ENCODE results near the gene STAMBPL1.

The STAMBPL1 gene

DNA sequence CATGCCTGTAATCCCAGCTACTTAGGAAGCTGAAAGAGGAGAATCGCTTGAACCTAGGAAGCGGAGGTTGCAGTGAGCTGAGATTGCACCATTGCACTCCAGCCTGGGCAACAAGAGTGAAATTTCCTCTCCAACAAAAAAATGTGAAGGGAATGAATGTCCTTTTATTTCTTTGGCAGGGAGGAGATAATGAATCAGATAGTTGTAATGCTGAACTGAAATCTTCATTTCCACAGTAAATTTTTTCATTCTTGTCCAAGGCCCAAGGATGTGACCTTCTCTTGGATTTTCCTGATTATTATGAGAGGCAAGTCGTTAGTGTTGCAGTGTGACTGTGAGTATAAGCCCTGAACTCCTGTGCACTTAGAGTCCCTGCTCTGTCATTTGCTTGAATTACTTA is 13.6 kb downstream of the STAMBPL1 start:
- no peak for DNase-seq (ENCODE audit: low read depth)

DNA sequence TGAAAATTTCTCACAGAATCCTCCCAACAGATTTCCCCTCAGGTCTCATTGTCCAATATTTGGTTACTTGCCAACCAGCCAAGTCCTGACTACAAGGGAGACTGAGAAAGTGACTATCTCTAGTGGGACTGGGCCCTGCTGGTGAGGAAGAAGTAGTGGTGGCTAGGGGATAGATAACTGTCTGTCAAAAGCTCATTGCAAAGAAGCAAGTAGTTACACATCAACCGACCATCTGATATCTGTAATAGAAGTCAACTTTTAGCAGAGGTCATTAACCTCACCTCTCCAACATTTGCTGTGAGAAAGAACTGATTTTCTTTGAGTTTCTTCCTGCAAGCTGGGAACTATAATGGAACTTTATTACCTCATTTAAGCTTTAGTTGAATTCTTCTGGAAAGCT is 15.2 kb downstream of the STAMBPL1 start:
- no peak for DNase-seq (ENCODE audit: low read depth)

DNA sequence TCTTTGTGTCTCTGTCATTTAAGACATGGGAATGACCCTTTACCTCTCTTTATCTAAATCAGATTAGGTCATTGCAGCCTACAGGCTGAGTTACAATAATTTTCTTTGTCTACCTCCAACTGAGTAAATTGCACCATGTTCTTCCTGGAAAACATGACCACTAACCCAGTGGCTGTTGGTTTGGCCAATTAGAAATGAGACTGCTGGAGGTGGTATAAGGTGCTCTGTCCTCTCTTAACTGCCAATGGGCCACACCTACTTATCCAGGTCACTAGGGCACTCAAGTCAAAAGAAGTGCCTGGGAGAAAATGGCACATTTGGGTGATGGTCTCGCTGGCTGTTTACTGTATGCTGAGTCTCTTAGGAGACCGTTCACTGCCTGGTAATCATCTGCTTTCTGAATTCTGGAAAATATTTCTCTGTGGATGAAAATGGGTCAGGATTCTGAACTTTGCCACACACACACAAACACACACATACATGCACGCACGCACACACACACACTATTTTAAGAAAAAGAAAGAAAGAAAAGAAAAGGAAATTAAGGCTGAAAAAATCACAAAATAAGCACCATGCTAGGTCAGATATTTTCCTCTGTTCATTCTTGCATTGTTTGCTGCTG is 16.4 kb downstream of the STAMBPL1 start:
- no peak for DNase-seq (ENCODE audit: low read depth)

DNA sequence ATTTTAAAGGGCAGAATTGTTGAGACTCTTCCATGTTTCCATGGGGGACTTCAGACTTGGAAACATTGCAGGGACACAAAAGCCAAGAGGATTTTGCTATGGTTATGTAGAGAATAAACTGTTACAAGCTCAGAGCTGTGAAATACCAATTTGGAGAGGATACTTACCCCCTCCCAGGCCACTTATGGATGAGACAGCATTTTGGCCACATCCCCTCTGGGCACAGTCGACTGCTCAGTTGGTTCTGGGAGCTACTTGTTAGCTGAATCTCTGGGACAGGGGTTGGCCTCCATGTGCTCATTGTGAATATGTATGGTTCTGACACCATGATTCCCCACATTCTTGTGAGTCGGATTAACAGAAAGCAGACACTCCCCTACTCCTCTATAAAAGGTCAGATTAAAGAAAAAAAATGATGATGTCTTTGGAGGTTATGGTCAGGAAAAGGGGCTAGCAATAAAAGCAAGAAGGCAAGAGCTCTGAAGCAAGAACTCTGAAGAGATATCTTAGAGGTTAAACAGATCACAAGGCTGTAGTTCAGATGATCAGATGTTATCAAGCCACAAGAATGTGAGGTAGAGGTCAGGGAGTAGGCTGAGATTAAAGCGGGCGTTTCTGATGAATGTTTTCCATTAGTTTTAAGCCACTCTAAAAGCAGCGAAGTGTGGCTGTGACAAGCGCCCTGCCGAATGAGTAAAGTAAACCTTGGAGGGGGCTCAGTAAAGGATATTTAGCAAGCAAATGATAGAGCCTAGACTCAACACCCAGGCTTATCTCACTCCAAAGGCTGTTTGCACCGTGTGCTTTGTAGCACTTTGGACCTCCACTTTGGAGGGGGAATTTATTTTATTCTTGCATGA is 17.2 kb downstream of the STAMBPL1 start:
- DNase-seq (ENCODE audit: low read depth): no peak

DNA sequence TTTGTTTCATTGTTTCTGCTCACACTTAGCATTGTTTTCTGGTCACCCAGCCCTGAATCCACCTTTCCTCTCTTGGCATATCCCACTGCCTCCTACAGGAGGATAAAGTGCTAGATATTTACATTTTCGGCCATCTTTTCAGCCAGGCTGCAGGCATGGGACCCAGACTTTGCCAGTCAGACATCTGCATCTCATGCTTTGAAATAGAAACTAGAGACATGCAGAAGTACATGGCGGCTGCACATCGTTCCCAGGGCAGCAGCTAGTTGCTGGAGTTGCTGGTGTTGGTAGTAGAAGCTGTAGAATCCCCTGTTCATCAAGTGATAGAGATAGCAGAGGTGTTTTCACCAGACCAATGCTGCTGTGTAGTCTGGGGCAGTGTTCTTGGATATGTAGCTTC is 18.7 kb downstream of the STAMBPL1 start:
- DNase-seq (ENCODE audit: low read depth): no peak

DNA sequence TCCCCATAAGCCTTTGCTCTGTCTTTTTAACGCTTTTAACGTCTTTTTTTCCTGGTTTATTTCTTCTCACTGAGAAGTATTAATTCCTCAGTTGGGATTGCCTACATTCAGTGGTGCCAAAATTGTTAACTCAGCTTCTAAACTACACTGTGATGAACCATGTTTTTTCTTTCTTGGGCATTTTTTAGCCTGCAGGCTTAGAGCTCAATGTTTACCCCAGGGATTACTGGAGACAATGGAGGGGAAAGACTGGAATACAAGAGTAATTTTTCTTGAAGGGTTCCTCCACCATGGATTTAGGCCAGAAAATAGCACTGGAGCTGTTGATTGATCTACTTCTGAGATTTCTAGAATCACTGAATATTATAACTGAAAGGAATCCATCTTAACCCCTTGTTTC is 19.8 kb downstream of the STAMBPL1 start:
- no peak for DNase-seq (ENCODE audit: low read depth)

DNA sequence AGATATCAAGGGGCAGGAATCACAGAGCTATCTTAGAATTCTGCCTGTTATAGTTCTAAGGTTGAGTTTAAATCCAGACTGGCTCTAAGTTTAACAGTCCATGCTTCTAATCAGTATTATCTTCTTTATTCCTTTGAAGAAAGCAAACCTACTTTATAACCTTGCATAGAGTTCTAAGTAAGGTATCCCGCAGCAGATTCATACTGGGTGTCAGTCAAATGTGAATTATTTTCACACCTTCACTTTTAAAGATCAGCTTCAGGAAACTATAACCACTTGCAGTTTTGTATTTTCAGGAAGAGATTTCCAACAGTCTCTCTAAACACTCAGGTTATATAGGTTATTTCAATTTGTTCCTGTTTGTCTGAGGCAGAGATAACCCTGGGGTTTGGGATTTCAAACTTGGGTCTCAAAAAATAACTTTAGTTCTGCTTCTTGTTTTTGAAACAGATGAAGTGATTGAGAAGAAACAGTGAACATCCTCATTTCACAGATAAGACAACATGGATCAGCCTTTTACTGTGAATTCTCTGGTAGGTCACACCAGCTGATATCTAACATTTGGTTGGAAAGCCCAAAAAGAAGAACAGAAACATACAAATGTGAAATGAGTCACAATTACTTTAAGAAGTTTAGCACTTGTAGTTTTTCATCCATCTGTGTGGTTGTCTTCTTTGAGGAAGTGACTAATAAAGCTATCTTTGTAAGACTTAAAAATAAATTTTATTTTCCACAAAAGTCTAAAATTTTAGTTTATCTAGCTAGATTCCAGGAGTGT is 21.4 kb downstream of the STAMBPL1 start:
- no peak for DNase-seq (ENCODE audit: low read depth)

DNA sequence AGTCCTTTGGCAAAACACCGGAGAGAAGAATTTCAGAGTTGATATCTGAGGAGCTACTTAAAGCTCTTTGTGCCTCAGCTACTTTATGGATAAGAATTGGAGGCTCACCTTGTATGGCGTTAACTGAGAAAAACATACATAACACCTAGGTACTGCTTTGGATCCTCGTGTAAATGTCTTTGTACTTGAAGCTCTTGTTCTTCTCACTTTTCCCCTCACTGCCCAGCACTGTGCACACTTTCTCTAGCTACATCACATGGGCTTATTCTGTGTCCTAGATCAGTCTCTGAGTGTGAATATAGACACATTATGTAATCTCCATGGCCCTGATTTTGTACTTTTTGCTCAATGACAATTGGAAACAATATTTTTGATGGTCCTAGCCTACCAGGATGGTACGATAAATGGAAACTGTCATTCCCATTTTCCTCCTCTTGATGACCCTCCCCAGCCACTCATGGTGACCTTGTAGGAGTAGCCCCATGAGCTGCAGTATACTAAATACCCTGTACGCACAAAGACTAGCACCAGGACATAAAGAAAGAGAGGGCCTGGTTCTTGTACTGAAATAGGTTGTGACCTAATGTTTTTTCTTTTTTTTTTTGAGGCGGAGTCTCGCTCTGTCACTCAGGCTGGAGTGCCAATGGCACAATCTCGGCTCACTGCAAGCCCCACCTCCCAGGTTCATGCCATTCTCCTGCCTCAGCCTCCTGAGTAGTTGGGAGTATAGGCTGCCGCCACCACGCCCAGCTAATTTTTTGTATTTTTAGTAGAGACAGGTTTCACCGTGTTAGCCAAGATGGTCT is 22.1 kb downstream of the STAMBPL1 start:
- no peak for DNase-seq (ENCODE audit: low read depth)

DNA sequence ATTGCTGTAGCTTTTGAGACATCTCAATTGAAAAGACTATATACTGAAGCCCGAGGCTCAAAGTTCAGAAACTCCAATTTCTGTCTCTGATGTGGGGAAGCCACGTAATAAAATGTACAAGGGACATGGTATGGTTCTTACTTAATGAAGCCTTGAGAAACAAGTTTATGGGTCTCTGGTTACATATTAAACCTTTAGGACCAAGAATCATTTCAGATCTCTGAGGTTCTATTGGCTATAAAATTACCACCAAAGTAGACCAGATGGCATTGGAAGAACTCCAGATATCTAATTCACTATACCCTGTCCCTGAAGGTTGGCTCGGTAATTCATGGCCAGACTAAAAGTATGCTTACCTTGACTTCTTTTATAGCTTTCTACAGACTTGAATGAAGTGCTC is 23.7 kb downstream of the STAMBPL1 start:
- no peak for DNase-seq (ENCODE audit: low read depth)

DNA sequence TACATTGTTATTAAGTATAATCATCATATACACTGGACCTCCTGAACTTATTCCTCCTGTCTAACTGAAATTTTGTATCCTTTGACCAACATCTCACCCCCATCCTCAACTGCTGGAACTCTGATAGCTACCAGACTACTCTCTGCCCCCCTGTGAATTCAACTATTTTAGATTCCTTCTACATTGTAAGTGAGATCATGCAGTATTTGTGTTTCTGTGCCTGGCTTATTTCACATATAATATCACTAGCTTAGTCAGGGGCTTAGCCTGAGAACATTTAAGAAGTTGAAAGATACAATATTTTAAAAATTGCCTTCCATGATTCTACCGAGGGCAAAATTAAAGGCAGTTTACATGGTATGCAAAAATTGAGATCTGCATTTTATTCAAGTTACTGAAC is 26.9 kb downstream of the STAMBPL1 start:
- DNase-seq (ENCODE audit: low read depth): no peak

DNA sequence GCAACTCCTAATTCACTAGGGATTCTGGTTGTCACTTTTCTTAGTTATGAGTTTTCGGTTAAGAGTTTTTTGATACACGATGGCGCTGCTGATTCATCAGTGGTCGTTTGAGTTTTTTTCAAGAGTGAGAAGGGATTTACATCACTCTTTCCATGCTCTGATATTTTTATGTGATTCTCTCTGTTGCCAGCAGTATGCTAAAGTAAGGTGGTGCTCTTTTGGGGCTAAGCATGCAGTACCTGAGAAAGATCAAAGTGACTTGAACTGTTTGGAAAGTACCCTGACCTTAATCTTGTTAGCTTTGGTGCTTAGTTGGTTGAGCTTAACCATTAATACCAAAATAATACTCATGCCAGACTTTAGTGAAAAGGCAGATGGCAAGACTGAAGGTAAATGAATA is 28.1 kb downstream of the STAMBPL1 start:
- no peak for DNase-seq (ENCODE audit: low read depth)

DNA sequence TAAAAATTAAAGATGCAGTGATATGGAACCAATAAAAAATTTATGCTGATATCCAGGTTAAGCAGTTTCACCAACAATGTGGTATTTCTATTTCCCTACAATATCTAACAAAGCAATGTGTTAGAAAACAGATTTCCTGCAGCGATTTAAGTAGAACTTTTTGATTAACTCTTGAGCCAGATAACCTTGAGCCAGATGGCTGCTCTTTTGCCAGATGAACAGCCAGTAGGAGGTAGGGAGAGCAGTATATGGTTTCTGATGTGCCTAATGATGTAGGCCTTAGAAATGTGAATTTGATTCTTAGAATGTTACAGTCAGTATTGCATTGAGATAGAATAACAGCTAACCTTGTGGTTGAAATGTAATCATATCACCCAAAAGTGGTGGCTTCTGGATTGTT is 31.1 kb downstream of the STAMBPL1 start:
- no peak for DNase-seq (ENCODE audit: low read depth)

DNA sequence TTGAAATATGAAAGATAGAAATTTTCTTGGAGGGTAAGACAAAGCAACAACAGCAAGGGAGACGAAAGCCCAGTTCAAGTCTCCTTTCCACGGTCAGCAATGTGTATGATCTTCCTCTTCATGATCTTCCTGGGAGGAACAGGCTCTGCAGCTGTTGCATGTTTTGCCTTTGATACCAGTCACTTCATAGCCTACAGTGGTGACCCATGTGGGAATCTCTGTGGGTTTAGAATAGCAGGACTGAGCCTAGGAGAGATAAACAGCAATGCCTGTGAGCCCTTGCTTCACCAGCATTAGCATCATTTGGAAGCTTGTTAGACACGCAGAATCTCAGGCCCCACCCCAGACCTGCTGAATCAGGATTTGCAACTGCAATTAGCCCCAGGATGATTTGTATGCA is 31.8 kb downstream of the STAMBPL1 start:
- no peak for DNase-seq (ENCODE audit: low read depth)

DNA sequence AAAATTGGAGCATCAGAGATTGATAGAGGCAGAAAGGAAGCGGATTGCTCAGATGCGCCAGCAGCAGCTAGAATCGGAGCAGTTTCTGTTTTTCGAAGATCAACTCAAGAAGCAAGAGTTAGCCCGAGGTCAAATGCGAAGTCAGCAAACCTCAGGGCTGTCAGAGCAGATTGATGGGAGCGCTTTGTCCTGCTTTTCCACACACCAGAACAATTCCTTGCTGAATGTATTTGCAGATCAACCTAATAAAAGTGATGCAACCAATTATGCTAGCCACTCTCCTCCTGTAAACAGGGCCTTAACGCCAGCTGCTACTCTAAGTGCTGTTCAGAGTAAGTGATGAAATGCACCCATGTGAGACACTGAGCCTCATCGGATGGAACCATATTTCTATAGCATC is 33.1 kb downstream of the STAMBPL1 start:
- DNase-seq (ENCODE audit: low read depth): no peak

DNA sequence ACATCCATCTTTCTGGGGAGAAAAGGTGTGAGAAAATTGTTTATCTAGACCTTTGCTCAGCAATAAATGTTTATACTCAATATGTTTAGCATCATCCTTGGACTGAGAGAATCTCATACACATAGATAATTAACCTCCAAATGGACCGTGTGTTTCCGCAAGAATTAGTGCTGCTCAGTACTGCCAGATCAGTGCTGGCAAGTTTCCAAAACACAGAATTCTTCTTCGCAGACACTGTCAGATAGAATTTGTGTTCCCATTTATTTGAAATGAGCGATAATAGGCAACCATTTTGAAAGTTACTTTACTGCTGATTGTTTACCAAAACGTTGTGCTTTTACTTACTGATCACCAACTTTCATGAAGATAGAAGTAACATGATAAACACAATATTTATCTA is 33.7 kb downstream of the STAMBPL1 start:
- DNase-seq (ENCODE audit: low read depth): no peak

DNA sequence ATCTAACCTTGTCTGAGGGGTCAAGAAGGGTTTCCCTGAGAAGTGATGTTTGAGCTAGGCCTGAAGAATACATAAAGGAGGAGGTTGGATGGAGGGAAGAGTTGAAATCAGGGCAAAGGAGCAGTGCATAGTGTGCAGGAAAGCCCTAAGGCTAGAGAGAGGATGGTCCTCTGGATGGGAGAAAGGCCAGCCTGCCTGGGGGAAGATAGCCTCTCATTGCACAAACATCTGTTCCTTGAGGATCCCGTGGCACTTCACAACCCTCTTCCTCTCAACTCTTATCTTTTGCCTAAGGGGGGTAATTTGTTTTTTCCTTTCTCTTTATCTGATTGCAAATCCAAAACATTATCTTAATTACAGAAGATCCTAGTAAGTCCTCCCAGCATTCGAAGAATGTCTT is 35.7 kb downstream of the STAMBPL1 start:
- no peak for DNase-seq (ENCODE audit: low read depth)

DNA sequence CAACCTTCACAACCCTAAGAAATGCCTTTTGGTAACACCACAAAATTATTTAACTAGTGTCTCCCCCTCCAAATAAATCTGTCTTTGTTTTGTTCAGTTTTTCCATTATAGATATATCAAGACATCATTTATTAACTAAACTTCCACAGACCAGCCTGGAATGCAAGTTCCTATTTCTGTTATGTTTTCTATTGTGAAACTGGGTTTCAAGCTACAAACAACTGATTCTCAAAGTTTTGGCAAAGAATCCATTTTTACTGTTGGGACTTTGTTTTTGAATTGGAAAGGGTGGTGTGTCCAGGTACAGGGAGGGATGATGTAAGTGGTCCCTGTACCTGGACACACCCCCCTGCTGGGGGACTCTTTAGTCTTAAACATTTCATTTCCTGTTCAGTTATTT is 36.2 kb downstream of the STAMBPL1 start:
- DNase-seq (ENCODE audit: low read depth): no peak

DNA sequence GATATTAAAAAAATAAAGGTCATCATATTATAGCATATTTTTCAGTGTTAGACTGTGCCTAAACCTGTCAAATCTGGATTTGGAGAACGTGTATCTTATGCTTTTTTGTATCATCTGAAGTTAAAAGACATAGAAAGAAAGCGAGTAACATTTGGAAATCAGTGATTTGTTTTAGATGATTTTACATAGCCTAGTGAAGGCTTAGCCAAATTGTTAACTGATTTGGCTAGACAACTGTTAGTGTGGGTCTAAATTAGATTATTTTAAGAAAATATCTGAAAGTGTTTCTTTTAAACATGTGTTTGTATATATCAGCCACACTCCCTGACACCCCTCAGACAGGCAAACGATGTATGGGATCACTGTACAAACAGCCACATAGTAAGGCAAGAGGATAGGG is 36.9 kb downstream of the STAMBPL1 start:
- DNase-seq (ENCODE audit: low read depth): no peak

DNA sequence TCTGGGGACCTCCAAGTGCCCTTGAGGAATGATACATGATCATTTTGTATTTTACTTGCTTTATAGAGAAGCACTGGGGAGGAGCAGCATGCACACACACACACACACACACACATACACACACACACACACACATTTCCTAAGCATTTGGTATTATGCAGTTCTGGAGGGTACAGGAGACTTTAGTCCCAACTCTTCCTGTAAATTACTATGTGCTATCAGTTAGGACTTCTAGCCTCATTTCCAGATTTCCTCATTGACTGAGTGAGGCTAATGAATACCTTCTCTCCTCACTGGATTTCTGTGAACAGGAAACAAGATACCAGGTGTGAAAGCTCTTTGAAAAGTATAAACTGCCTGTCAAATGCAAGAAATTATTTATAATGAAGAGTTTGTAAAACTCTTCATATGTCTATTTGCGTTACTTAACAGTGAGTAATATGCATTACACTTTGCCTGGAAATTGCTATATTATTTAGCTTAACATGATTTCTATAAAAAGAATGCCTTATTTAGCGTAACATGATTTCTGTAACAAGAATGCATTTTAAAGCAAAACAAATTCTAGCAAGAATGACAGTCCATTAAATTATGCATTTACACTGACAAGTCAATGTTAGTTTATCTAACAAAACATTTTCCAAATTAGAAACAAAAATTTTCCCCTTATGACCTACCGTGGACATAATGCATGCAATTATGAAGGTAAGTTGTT is 38.3 kb downstream of the STAMBPL1 start:
- DNase-seq (ENCODE audit: low read depth): no peak

DNA sequence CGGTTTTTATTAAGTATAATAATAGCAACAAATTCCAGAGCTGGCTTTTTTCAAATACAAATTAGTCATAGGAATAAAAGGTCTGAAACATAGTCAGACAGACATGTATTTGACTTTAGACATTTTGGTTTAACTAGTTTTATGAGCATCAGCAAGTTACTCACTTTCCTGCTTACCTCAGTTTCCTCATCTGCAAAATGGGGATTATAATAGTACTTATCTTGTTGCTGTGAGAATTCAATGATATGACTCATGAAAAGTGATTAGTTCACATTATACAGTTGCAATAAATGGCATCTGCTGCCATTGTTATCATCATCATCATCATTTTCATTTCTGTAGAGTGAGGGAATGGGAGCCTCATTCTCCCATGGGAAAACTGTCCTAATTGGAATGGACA is 39.0 kb downstream of the STAMBPL1 start:
- DNase-seq (ENCODE audit: low read depth): no peak

DNA sequence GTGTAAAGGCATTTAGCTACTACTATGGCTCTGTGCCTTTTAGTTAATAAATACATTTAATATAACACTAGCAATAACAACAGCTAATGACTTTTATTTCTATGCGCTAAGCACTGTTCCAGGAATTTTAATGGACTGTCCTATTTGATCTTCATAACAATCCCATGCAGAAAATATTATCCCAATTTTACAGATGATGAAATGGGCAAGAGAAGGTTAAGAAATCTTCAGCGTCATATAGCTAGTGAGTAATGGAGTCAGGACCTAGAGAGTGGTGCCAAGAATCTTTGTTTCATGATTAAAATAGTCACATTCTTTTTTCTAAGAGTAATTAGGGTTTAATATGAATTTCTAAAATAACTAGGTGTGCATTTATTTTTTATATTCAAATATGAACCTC is 40.2 kb downstream of the STAMBPL1 start:
- DNase-seq (ENCODE audit: low read depth): no peak

Measured in stimulated activated CD8-positive, alpha-beta memory T cell treated with anti-CD3 and anti-CD28 coated beads, Interleukin-15, amount 100 ng/mL, for 24 hours (primary cell).